Hepatocyte (in vitro differentiated cells): ENCODE data around the gene DUXA. TPM values are rescaled to one million over a fixed set of nuclear protein-coding genes. Genes with fewer than 3 reads are reported as not detected.
"Not testable (repeated sequence)": the region's sequence is repeated elsewhere in the genome, so short reads cannot be mapped to it uniquely, and the experiment has no call there.

ENCODE experiments used
- DNase-seq: peaks from one replicate; pipeline ENCODE4 v3.0.0-alpha.2; 2016; ENCODE audit warnings: low spot score
- H2AFZ ChIP-seq: fragments of 200-600 bp; sonication (generic); 2 replicates; pipeline ENCODE4 v1.6.0; 2016; ENCODE audit warnings: antibody characterized with exemption, mild to moderate bottlenecking
- H3K27ac ChIP-seq: fragments of 200-600 bp; sonication (generic); 2 replicates; pipeline ENCODE4 v1.5.1; 2016; ENCODE audit warnings: mild to moderate bottlenecking
- H3K27me3 ChIP-seq: fragments of 200-600 bp; sonication (generic); 2 replicates; pipeline ENCODE4 v1.6.1; 2016
- H3K36me3 ChIP-seq: fragments of 200-600 bp; sonication (generic); replicated peaks from 2 replicates; pipeline ENCODE4 v1.5.1; 2016; ENCODE audit warnings: low read depth; ENCODE audit not compliant: insufficient read depth
- H3K4me1 ChIP-seq: fragments of 200-600 bp; sonication (generic); 2 replicates; pipeline ENCODE4 v1.5.1; 2016; ENCODE audit warnings: mild to moderate bottlenecking, moderate library complexity; ENCODE audit not compliant: insufficient read depth
- H3K4me2 ChIP-seq: fragments of 200-600 bp; sonication (generic); 2 replicates; pipeline ENCODE4 v1.6.0; 2016
- H3K4me3 ChIP-seq: fragments of 200-600 bp; sonication (generic); 2 replicates; pipeline ENCODE4 v1.5.1; 2016; ENCODE audit warnings: mild to moderate bottlenecking
- H3K79me2 ChIP-seq: fragments of 200-600 bp; sonication (generic); 2 replicates; pipeline ENCODE4 v1.6.0; 2017; ENCODE audit warnings: mild to moderate bottlenecking
- H3K9me2 ChIP-seq: fragments of 200-600 bp; sonication (generic); replicated peaks from 2 replicates; pipeline ENCODE4 v1.6.0; 2017; ENCODE audit warnings: mild to moderate bottlenecking; ENCODE audit not compliant: insufficient read depth
- H3K9me3 ChIP-seq: fragments of 200-600 bp; sonication (generic); 2 replicates; pipeline ENCODE4 v1.5.1; 2016; ENCODE audit warnings: low read depth, mild to moderate bottlenecking
- H4K20me1 ChIP-seq: fragments of 200-600 bp; sonication (generic); 2 replicates; pipeline ENCODE4 v1.6.0; 2016; ENCODE audit warnings: mild to moderate bottlenecking; ENCODE audit not compliant: insufficient read depth, poor library complexity, severe bottlenecking
- EZH2 ChIP-seq: fragments of 200-600 bp; sonication (generic); IDR thresholded peaks from 2 replicates; pipeline ENCODE4 v1.6.1; 2016; ENCODE audit warnings: antibody characterized with exemption, mild to moderate bottlenecking, borderline replicate concordance
- EZH2phosphoT487 ChIP-seq: fragments of 200-600 bp; sonication (generic); IDR thresholded peaks from one replicate; pipeline ENCODE4 v1.6.1; 2018; ENCODE audit warnings: antibody characterized with exemption, mild to moderate bottlenecking, low read depth, moderate library complexity; ENCODE audit not compliant: unreplicated experiment, severe bottlenecking
- WGBS: methylation state at CpG from one replicate; pipeline ENCODE4 v1.1.6; 2016; ENCODE audit warnings: low lambda C conversion rate; ENCODE audit errors: missing lambda C conversion rate; 5-methylcytosine and 5-hydroxymethylcytosine counted together
- polyA plus RNA-seq: library from polyadenylated mRNA; unstranded; fragments of >200 nt; fragmentation: Nextera tagmentation; extraction: Ambion mirVana; gene quantifications from 2 replicates; pipeline ENCODE4 v1.2.1, GENCODE V29; 2016
- total RNA-seq: library from RNA; depleted of rRNA; stranded (reverse); fragments of >200 nt; gene quantifications from 2 replicates; pipeline ENCODE4 v1.2.3, GENCODE V29; 2014
- TF ChIP-seq, protein P1 (sequence below): fragments of 200-600 bp; sonication (generic); IDR thresholded peaks from 2 replicates; pipeline ENCODE4 v1.5.1; 2016; ENCODE audit warnings: antibody characterized with exemption, mild to moderate bottlenecking; ENCODE audit not compliant: poor library complexity

Gene DUXA
- total and polyA plus RNA-seq, 2 experiments from 2014 or later, result not detected

DNA sequence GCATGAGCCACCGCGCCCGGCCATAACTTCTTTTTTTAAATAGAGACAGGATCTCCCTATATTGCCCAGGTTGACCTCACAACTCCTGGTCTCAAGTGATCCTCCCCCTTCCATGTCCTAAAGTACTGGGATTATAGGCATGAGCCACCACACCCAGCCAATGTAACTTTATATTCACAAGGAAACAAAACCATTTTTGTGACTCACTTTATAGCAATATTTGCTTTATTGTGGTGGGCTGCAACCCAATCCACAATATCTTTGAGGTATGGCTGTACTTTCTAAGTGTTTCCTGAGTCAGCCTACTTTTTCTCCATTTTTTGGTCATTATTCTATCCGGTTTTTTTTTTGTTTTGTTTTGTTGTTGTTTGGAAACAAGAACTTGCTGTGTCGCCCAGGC lies 14.4 kb downstream of the DUXA start:
- DNase-seq, result no peak
- H4K20me1 ChIP-seq, result no peaks in the 10 kb centered on the region
- no peak overlapping the region for H3K4me3 ChIP-seq
- TF ChIP-seq, protein P1, sequence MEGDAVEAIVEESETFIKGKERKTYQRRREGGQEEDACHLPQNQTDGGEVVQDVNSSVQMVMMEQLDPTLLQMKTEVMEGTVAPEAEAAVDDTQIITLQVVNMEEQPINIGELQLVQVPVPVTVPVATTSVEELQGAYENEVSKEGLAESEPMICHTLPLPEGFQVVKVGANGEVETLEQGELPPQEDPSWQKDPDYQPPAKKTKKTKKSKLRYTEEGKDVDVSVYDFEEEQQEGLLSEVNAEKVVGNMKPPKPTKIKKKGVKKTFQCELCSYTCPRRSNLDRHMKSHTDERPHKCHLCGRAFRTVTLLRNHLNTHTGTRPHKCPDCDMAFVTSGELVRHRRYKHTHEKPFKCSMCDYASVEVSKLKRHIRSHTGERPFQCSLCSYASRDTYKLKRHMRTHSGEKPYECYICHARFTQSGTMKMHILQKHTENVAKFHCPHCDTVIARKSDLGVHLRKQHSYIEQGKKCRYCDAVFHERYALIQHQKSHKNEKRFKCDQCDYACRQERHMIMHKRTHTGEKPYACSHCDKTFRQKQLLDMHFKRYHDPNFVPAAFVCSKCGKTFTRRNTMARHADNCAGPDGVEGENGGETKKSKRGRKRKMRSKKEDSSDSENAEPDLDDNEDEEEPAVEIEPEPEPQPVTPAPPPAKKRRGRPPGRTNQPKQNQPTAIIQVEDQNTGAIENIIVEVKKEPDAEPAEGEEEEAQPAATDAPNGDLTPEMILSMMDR, result no peak
- TF ChIP-seq EZH2phosphoT487, result no peak
- no peak for TF ChIP-seq EZH2
- no peak overlapping the region for H3K27ac ChIP-seq
- H3K9me3 ChIP-seq, result no peaks in the 10 kb centered on the region
- no peak overlapping the region for H3K4me2 ChIP-seq
- H3K4me1 ChIP-seq, result no peaks in the 10 kb centered on the region
- WGBS, result 84% methylated on average over 5 of the region's 5 CpGs
- H3K9me2 ChIP-seq, result no peaks in the 10 kb centered on the region
- H3K79me2 ChIP-seq, result no peaks in the 10 kb centered on the region
- H2AFZ ChIP-seq, result no peak overlapping the region
- H3K27me3 ChIP-seq, result no peaks in the 10 kb centered on the region
- H3K36me3 ChIP-seq, result no peaks in the 10 kb centered on the region

DNA sequence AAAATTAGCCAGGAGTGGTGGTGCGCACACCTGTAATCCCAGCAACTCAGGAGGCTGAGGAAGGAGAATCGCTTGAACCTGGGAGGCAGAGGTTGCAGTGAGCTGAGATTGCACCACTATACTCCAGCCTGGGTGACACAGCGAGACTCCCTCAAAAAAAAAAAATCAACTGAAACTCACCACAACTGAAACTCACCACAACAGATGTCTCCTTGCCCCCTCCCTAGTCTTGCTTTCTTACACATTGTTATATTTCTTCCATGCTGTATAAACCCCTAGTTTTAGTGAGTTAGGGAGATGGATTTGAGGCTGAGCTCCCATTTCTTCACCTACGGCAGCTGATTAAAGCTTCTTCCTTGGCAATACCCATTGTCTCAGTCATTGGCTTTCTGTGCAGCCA lies 25.6 kb downstream of the DUXA start:
- 94% methylated on average over 4 of the region's 4 CpGs for WGBS
- TF ChIP-seq, protein P1, result no peak
- TF ChIP-seq EZH2phosphoT487, result no peak
- no peak for TF ChIP-seq EZH2

DNA sequence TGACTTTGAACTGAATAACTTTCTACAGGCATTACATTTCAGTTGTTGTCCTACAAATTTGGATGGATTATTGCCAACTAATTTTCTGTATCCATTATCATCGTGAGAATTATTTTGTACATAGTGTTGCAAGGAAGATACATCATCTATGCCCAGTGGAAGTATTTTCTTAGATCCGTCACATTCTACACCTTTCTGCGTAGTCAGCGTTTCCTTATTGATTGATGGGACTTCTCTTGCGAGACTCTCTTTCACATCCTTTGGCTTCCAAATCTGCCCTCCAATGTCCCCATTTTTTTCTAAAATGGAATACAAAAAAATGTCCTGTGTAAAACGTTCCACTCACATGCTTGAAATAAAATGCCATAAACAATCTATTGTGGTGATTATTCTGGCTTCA lies 31.5 kb downstream of the DUXA start:
- no peak for DNase-seq
- Histone ChIP-seq H3K9me3 (no peaks in the 10 kb centered on the region), H3K4me1 (no peaks in the 10 kb centered on the region), H2AFZ (no peak overlapping the region), H3K27ac (no peak overlapping the region), H3K36me3 (no peaks in the 10 kb centered on the region), H3K79me2 (no peaks in the 10 kb centered on the region), H3K27me3 (no peaks in the 10 kb centered on the region), H3K9me2 (no peaks in the 10 kb centered on the region), H3K4me2 (no peak overlapping the region), H4K20me1 (no peaks in the 10 kb centered on the region), H3K4me3 (no peak overlapping the region)
- WGBS, result 78% methylated on average over 6 of the region's 6 CpGs
- TF ChIP-seq, protein P1, result no peak
- TF ChIP-seq EZH2phosphoT487 (no peak), EZH2 (no peak)

More for the DNA sequence above, 25.6 kb downstream of the DUXA start:
- no peaks in the 10 kb centered on the region for H4K20me1 ChIP-seq
- no peaks in the 10 kb centered on the region for H3K4me1 ChIP-seq
- H3K79me2 ChIP-seq, result no peaks in the 10 kb centered on the region
- DNase-seq, result no peak
- H3K4me2 ChIP-seq, result no peak overlapping the region
- no peak overlapping the region for H3K27ac ChIP-seq
- H3K27me3 ChIP-seq, result no peaks in the 10 kb centered on the region
- H3K9me2 ChIP-seq, result no peaks in the 10 kb centered on the region
- no peaks in the 10 kb centered on the region for H3K36me3 ChIP-seq
- no peaks in the 10 kb centered on the region for H3K9me3 ChIP-seq
- H3K4me3 ChIP-seq, result no peak overlapping the region
- H2AFZ ChIP-seq, result no peak overlapping the region

DNA sequence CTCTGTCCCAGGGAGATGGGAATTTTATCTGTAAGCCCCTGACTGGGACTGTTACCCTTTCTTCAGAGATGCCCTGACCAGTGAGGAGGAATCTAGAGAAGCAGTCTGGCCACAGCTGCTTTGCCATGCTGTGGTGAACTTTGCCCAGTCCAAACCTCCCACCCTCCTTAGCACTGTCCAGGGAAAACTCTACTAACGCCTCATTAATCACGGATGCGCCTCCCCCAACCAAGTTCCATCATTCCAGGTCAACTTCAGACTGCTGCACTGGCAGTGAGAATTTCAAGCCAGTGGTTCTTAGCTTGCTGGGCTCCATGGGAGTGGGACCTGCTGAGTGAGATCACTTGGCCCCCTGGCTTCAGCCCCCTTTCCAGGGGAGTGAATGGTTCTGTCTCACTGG lies 39.9 kb downstream of the DUXA start:
- not testable (repeated sequence) for H3K79me2 ChIP-seq, H3K27ac ChIP-seq, H4K20me1 ChIP-seq, H3K27me3 ChIP-seq, H3K4me1 ChIP-seq, H2AFZ ChIP-seq, H3K9me2 ChIP-seq, H3K4me2 ChIP-seq, DNase-seq, H3K9me3 ChIP-seq, H3K4me3 ChIP-seq, H3K36me3 ChIP-seq
- WGBS, result 75% methylated on average over 3 of the region's 3 CpGs
